ENCODE measurements around the gene TEX19. TPM values are rescaled to one million over a fixed set of nuclear protein-coding genes. Genes with fewer than 3 reads are reported as not detected.

TEX19 gene
- total and polyA plus RNA-seq, 12 donors: 0.26 TPM; not detected in 11

- peaks cover 0 to 15% of the 10 kb centered on the region in 2 donors for H3K36me3 ChIP-seq (replicated peaks in 1 of 2)
- DNase-seq: no peak
- no peak overlapping the region for H3K27ac ChIP-seq
- 94 to 96% (median 95%) methylated on average over 43 to 67 of the region's 67 CpGs for WGBS, 4 donors
- H3K27me3 ChIP-seq: no peaks in the 10 kb centered on the region
- H3K4me3 ChIP-seq: no peak overlapping the region
- intact Hi-C loops (cut with DNase I): no loop called here
- H3K4me1 ChIP-seq (replicated peaks in 1 of 2): no peaks in the 10 kb centered on the region
- no peaks in the 10 kb centered on the region for H3K9me3 ChIP-seq (replicated peaks in 1 of 3)
- TF ChIP-seq POLR2A (IDR thresholded peaks at IDR 0.05): no peak
- no peak for TF ChIP-seq CTCF (IDR thresholded peaks at IDR 0.05)
Observed at GRCh38 chr17:82403662-82404660, 44.9 kb downstream of the TEX19 start.

DNA sequence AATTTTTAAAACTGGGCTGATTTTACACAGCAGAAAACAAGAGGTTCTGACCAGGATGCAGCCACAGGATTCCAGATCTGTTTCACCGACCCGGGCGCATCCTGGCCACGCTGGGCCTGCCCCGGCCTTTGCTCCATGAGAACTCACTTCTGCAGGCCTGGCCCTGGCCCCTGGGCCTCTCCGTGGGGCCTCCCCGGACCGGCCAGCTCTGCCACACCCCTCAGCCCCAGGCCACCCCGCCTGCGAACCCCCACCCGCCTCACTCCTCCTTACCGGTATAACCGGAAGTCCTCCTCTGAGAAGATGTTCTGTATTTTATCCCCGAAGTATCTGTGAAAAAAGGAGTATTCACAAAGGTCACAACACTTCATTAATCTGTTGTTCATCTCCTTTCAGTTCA, 46.0 kb downstream of the TEX19 start:
- Histone ChIP-seq H3K4me1 (replicated peaks in 1 of 2) (no peaks in the 10 kb centered on the region), H3K36me3 (replicated peaks in 1 of 2) (peaks cover 0 to 15% of the 10 kb centered on the region in 2 donors), H3K27ac (no peak overlapping the region), H3K4me3 (no peak overlapping the region), H3K27me3 (no peaks in the 10 kb centered on the region), H3K9me3 (replicated peaks in 1 of 3) (no peaks in the 10 kb centered on the region)
- TF ChIP-seq CTCF (IDR thresholded peaks at IDR 0.05) (no peak), POLR2A (IDR thresholded peaks at IDR 0.05) (no peak)
- WGBS, 4 donors: 91 to 96% (median 95%) methylated on average over 5 to 14 of the region's 14 CpGs
- intact Hi-C loops (cut with DNase I): no loop called here
- DNase-seq: no peak

GRCh38 chr17:82406131-82406671, 47.2 kb downstream of the TEX19 start:
- TF ChIP-seq CTCF (IDR thresholded peaks at IDR 0.05) (no peak), POLR2A (IDR thresholded peaks at IDR 0.05) (no peak)
- Histone ChIP-seq H3K4me1 (replicated peaks in 1 of 2) (no peaks in the 10 kb centered on the region), H3K36me3 (replicated peaks in 1 of 2) (peaks cover 0 to 15% of the 10 kb centered on the region in 2 donors), H3K27ac (no peak overlapping the region), H3K4me3 (no peak overlapping the region), H3K9me3 (replicated peaks in 1 of 3) (no peaks in the 10 kb centered on the region), H3K27me3 (no peaks in the 10 kb centered on the region)
- intact Hi-C loops (cut with DNase I): no loop called here
- 90 to 97% (median 94%) methylated on average over 8 to 14 of the region's 14 CpGs for WGBS, 4 donors
- DNase-seq: no peak

GRCh38 chr17:82407255-82407654, 48.2 kb downstream of the TEX19 start:
- Histone ChIP-seq H3K4me3 (no peak overlapping the region), H3K27ac (no peak overlapping the region), H3K36me3 (replicated peaks in 1 of 2) (peaks cover 0 to 15% of the 10 kb centered on the region in 2 donors), H3K27me3 (no peaks in the 10 kb centered on the region), H3K4me1 (replicated peaks in 1 of 2) (no peaks in the 10 kb centered on the region), H3K9me3 (replicated peaks in 1 of 3) (no peaks in the 10 kb centered on the region)
- DNase-seq: no peak
- 72 to 90% (median 87%) methylated on average over 11 to 13 of the region's 13 CpGs for WGBS, 4 donors
- no peak for TF ChIP-seq POLR2A (IDR thresholded peaks at IDR 0.05)
- no peak for TF ChIP-seq CTCF (IDR thresholded peaks at IDR 0.05)
- intact Hi-C loops (cut with DNase I): no loop called here
